IMR-90 (cell line): Measurements from ENCODE around the gene SPATA24.

ENCODE experiments used
- MXI1 ChIP-seq: IDR thresholded peaks from 2 replicates; pipeline ENCODE4 v1.6.1; 2012; ENCODE audit warnings: low read depth, mild to moderate bottlenecking, low read length, moderate library complexity, borderline replicate concordance
- POLR2A ChIP-seq: IDR thresholded peaks from 2 replicates; pipeline ENCODE4 v1.6.1; 2012; ENCODE audit warnings: mild to moderate bottlenecking, low read depth, low read length
- RAD21 ChIP-seq: IDR thresholded peaks from 2 replicates; pipeline ENCODE4 v1.6.1; 2012; ENCODE audit warnings: low read length, improper control_type of control experiment
- SMC3 ChIP-seq: fragments of 150-350 bp; IDR thresholded peaks from 2 replicates; pipeline ENCODE4 v1.6.1; 2016; ENCODE audit warnings: low read depth, mild to moderate bottlenecking, antibody characterized with exemption, low read length, moderate library complexity
- TF ChIP-seq, protein P1 (sequence below): conservative IDR thresholded peaks from 2 replicates; pipeline ENCODE4 v1.5.1; 2012; ENCODE audit warnings: mild to moderate bottlenecking, low read depth, low read length, improper control_type of control experiment

DNA sequence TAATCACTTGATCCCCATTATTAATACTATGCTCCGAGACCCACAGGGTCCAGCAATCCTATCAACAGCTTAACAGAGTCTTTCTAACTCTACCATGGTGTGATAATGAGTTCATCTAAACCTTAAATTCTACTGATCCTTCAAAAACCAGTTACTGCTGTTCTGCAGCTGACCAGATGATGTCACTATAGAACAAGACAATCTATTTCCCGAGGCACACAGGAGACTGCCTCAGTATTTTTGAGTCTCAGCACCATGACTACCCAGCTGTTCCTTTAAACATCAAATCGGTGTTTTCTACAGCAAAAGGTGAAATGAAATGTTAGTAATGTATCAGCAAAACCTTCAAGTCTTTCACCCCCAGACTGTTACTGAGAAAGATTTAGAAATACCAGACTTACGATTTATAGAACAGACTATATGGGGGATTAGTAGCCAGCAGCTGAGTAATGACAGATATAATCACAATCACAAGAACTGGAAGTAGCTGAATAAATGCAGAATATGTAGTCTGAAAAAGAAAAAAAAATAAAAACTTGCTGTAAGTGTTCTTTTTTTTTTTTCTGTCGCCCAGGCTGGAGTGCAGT is 18.5 kb upstream of the SPATA24 start:
- TF ChIP-seq, protein P1, sequence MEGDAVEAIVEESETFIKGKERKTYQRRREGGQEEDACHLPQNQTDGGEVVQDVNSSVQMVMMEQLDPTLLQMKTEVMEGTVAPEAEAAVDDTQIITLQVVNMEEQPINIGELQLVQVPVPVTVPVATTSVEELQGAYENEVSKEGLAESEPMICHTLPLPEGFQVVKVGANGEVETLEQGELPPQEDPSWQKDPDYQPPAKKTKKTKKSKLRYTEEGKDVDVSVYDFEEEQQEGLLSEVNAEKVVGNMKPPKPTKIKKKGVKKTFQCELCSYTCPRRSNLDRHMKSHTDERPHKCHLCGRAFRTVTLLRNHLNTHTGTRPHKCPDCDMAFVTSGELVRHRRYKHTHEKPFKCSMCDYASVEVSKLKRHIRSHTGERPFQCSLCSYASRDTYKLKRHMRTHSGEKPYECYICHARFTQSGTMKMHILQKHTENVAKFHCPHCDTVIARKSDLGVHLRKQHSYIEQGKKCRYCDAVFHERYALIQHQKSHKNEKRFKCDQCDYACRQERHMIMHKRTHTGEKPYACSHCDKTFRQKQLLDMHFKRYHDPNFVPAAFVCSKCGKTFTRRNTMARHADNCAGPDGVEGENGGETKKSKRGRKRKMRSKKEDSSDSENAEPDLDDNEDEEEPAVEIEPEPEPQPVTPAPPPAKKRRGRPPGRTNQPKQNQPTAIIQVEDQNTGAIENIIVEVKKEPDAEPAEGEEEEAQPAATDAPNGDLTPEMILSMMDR: peak; percentile 94
- TF ChIP-seq POLR2A: 0 out of 2 replicates have a peak, but pooled peaks have one; percentile 34
- peak; percentile 97 for TF ChIP-seq RAD21
- TF ChIP-seq MXI1: no peak
- TF ChIP-seq SMC3: peak; percentile 94
